GM21526 (cell line): Measurements from ENCODE around the gene WDR59.
"Not testable (repeated sequence)": the region's sequence is repeated elsewhere in the genome, so short reads cannot be mapped to it uniquely, and the experiment has no call there.

ENCODE experiments used
- ATAC-seq: cut with Tn5 transposase; IDR thresholded peaks from one replicate; pipeline ENCODE4 v1.9.1; 2021; ENCODE audit warnings: moderate library complexity; ENCODE audit not compliant: unreplicated experiment, low FRiP score

WDR59 gene

DNA sequence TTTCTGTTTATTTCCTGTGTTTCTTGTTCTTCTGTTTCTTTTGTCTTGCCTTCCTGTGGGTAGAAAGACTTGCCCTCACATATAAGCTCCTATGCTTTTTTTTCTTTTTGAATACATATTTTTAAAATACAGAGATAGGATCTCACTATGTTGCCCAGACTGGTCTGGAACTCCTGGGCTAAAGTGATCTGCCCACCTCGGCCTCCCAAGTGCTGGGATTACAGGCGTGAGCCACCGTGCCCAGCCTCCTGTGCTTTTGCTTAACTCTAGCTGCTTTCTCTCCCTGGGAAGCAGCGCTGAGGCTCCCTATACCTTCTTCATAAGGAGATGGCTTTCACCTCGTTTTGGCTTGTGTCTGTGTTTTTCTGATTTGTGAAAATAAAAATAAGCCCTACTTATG, 116.9 kb downstream of the WDR59 start:
- no peak for ATAC-seq

DNA sequence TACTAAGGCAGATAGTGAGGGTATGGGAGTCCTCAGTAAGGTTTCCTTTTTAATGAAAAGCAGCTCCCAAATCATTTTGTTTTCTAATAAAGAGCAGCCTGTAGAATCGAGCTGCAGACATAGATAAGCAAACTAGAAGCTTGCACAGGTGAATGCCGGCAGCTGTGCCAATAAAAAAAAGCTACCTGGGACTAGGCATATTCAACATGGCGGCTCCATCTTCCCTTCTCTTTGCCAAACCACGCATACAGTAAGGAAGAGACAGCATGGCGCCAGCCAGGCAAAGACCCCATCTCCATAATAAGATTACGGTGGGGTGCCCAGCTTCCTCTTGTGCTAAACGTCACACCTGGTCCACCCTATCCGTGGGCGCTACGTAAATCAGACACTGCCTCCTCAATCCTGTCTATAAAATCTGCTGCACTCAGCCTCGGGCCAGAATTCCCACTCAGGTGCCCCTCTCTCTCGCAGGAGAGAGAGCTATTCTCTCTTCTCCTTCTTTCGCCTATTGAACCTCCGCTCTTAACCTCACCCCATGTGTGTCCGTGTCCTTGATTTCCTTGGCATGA, 117.6 kb downstream of the WDR59 start:
- no peak for ATAC-seq

DNA sequence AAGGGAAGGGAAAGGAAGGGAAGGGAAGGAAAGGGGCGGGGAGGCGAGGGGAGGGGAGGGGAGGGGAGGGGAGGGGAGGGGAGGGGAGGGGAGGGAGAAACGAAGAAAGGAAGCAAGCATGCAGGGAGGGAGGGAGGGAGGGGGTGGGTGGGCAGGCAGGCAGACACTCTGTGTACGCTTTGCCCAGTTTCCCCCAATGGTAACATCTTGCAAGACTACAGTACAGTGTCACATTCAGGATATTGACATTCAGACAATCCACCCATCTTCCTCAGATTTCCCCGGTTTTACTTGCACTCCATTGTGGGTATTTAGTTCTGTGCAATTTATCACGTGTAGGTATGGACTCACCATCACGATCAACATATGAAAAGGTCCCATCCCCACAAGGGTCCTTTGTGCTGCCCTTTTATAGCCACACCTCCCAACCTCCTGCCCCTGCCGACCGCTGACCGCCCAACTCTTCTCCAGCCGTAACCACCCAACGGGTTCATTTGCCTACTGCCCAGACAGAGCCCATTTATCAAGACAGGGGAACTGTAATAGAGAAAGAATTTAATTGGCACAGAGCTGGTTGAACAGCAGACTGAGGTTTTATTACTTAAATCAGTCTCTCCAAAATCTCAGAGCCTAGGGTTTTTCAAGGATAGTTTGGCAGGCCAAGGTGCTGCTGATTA, 118.9 kb downstream of the WDR59 start:
- ATAC-seq, result no peak

DNA sequence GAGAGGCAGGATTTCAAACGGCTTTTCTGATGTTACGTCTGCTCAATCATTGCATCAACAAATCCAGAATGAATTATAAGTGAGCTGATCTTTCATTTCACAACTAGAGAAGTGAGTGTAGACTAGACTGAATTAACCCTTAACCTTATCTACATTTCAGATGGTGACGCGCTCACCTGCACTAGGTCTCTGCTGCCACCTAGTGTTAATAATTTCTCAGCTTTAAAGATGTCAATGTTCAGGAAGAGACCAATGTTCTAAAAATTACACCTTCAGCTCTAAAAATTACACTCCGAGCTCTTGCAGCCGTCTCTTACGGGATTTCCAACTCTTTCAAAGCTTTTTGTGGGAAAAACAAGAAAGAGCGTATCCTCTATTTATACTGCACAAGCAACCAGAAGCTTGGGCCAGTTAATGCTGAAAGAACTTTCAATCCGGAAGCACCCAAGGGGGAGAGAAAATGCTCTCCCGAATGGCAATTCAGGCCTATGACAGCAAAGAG, 122.1 kb downstream of the WDR59 start:
- no peak for ATAC-seq

DNA sequence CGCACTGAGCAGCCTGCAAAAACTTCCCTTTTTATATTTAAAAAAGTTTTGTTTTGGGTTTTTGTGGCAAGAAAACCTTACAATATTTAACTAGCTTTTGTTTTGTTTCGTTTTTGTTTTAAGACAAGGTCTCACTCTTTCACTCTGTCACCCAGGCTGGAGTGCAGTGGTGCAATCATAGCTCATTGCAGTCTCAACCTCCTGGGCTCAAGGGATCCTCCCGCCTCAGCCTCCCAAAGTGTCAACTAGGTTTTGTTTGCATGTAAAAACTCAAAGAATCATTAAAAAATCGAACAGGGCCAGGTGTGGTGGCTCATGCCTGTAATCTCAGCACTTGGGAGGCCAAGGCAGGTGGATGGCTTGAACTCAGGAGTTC, 132.4 kb downstream of the WDR59 start:
- no peak for ATAC-seq

DNA sequence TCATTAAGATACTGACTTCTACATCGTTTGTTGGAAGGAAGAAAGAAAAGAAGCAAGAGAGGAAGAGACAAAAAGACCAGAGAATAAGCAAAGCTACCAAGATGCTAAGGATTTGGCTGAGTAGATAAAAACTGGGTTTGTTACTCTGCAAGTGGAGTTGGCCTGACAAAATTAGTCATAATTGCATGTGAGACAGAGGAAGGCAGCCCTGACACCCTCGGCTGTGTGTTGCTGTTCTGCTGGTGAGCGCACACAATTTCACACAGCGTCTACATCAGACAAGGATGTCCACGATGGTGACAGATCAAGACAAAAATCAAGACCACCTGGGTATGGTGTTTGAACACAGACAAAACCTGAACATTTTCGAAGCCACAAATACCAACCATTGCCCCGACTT, 134.9 kb downstream of the WDR59 start:
- no peak for ATAC-seq

DNA sequence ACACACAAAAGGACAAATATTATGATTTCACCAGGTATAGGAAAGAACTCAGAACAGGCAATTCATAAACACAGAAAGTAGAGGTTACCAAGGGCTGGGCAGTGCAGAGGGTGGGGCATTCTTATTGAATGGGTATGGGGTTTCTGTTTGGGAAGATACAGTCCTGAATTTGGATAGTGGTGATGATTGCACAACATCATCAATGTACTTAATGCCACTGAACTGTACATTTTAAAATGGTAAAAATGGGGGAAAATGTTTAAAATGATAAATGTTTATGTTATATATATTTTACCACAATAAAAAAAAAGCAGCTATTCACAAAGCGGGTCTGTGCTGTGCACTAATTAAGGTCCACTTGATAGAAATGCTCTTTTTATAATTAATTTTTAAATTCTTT, 137.7 kb downstream of the WDR59 start:
- ATAC-seq, result no peak

DNA sequence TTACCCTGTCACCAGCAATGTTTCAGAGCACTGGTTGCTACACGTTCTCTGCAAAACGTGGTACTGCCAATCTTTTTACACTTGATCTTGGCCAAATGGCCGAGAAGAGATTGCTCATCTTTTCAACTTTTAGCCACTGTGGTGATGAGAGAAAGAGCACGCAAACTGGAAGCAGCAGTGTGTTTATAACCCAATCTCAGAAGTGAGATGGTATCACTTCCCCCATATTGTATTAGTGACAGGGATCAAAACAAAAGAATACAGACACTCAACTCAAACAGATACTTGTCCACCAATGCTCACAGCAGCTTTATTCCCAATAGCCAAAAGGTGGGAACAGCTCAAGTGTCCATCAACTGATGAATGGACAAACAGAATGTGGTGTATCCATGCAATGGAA, 138.2 kb downstream of the WDR59 start:
- no peak for ATAC-seq

DNA sequence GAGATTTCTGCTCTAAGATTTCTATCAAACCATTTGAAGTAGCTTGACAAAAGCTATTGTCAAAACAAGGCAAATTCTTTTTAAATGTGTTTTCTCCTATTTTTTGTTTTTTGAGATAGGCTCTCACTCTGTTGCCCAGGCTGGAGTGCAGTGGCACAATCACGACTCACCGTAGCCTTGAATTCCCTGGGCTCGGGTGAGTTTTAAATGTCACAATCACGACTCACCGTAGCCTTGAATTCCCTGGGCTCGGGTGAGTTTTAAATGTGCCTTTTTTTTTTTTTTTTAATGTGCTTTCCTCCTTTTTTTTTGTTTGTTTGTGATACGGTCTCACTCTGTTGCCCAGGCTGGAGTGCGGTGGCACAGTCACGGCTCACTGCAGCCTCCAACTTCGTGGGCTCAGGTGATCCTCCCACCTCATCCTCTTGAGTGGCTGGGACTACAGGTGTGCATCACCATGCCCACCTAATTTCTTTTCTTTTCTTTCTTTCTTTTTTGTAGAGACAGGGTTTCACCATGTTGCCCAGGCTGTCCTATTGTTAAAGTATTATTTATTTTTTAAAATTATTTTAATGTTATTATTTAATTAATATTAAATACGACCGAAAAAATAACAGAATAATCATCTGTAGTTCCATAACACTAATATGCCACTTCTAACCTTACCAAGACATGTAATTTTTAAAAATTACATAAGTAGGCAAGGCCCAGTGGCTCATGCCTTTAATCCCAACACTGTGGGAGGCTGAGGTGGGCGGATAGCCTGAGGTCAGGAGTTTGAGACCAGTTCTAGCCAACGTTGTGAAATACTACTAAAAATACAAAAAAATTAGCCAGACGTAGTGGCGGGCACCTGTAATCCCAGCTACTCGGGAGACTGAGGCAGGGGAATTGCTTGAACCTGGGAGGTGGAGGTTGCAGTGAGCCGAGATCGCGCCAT, 140.6 kb downstream of the WDR59 start:
- ATAC-seq, result no peak

DNA sequence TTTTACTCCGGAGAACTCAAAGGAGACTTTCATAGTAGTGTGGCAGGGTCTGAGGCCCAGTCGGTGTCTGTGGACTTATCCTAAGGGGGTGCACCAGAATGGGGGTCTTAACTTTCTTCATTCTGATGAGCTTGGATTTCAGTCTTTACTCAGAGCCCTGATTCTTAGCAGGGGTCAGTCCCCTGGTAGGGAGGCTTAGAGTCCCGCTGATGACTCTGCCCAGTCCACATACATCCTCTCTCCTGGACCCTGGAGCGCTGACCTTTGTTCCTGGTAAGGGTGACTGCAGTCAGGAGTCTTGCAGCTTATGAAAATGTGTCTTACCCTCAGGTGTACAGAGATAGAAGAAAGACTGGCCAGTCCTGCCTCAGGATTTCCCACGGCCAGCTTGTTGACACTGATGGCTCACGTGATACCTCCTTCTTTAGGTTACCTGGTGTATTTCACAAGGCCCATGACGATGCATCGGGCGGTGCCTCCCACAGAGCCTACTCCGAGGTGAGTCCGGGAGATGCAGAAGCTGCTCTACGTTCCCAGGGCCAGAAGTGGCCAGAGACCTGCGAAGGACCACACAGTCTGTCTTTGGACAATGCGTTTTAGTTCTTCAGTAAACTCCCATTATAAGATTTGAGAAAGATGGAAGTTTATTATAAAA, 141.4 kb downstream of the WDR59 start:
- ATAC-seq, result not testable (repeated sequence)

DNA sequence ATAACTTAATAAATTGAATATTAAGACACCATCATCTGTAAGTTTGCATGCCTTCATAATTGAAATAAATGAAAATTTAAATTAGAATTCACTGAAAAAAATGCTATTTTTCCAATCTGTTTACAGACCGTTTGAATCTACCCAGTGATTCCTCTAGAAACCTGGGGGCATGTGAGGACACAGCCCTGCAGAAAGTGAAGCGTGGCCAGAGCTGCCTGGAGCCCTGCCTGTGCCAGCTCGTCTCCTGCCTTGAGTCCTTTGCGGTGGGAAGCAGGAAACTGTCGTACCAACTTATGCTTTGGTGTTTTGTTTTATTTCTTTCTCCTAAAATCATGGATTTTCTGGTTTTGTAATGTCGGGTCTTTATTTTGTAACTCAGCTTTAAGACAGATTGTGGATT, 142.5 kb downstream of the WDR59 start:
- ATAC-seq, result no peak

DNA sequence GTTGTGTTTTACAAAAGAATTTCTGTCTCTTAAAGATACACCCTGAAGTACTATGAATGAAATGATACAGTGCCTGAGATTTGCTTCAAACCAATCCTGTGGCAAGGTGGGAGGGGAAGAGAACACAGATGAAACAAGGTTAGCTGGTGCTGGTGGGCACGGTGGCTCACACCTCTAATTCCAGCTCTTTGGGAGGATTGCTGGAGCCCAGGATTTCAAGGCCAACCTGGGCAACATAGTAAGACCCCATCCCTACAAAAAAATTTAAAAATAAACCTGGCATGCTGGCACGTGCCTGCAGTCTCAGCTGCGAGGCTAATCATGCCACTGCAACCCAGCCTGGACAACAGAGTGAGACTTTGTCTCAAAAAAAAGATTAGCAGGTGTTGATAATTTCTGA, 143.0 kb downstream of the WDR59 start:
- no peak for ATAC-seq

DNA sequence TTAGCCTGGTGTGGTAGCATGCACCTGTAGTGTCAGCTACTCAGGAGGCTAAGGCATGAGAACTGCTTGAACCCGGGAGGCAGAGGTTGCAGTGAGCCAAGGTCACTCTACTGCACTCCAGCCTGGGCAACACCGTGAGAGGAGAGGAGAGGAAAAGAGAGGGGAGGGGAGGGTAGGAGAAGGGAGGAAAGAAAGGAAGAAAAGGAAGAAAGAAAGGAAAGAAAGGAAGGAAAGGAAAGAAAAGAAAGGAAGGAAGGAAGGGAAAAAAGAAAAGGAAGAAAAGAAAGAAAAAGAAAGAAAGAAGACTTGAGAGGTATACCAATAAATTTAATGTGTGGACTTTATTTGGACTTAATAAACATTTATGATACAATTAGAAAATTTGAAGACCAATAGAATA, 143.5 kb downstream of the WDR59 start:
- ATAC-seq, result no peak

DNA sequence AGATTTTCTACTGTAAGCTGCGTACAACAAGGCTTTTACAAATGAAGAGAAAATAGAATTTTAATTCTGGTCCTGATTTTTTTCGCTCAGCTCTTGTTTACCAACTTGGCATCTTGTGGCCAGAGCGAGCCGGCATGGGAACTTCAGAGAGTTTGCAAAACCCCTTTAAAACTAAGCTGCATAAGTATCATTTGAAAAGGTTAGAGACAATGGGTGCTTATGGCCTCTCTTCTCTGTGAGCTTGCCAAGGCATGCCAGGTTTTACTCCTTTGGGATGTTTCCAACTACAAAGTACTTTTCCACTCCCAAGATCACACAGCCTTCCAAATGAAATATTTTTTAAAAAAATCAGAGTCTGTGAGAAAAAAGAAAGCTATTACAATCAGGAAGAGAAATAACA, 147.9 kb downstream of the WDR59 start:
- ATAC-seq, result no peak

DNA sequence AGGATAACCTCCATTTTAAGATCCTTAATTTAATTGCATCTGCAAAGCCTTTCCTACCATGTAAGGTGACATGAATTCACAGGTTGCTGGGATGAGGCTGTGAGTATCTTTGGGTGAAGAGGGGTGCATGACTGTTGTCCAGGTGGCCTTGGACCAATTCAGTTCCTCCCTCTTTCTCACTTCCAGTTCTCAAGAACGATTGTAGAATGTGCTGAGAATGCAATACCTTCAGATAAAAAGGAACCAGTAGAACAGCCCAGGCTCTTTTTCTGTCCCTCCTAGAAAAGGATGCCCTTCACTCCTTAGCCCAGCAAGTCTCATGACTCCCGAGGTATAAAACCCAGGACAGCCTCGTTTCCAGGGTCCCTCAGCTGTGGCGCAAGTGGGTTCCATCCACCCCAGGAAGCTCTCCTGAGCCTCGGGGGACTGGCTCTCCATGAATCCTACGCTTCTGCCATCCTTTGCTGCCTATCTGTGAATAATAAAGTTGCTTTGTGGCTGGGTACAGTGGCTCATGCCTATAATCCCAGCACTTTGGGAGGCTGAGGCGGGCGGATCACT, 148.7 kb downstream of the WDR59 start:
- no peak for ATAC-seq

DNA sequence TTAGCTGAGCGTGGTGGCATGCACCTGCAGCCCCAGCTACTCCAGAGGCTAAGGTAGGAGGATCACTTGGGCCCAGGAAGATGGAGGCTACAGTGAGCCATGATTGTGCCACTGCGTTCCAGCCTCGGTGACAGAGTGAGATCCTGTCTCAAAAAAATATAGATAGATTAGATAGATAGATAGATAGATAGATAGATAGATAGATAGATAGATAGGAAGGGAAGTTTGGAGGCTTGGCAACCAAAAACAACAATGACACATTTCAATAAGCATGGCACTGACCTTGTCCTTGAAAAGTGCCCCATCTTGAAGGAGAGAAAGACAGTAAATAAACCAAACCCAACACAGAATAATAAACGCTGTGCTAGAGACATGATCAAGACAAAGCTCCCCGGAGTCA, 152.7 kb downstream of the WDR59 start:
- no peak for ATAC-seq

DNA sequence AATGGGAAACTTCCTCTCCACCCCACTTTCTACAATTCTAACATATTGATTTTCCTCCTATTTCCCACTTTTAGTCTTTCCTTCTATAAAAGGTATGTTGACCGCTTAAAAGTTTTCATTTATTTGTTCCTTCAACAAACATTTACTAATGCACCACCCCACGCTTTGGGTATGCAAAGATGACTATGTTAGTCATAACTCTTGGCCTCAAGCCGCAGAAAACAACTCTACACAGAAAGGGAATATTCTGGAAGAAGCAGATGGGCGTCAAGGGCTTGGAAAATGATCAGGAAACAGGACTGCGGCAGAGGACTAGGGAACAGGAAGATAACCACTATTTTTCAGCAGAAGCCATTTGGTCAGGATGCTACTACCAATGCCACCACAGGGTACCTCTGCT, 153.5 kb downstream of the WDR59 start:
- no peak for ATAC-seq

DNA sequence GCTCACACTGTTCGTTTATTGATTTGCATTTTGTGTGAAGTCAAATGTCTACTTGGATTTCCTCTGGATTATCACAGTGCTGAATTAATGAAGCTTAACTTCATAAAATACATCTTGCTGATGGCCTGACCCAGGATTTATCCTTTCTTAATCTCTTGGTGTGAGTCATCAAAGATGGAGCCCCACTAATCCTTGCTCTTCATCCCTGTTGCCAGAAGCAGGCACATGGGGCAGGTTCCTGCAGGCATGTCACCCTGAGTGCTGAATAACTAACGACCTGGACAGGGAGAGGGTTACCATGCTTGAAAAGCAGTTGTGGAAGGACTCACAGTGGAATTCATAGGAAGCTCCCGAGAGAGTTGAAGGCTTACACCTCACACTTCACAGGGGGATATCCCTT, 154.3 kb downstream of the WDR59 start:
- no peak for ATAC-seq

DNA sequence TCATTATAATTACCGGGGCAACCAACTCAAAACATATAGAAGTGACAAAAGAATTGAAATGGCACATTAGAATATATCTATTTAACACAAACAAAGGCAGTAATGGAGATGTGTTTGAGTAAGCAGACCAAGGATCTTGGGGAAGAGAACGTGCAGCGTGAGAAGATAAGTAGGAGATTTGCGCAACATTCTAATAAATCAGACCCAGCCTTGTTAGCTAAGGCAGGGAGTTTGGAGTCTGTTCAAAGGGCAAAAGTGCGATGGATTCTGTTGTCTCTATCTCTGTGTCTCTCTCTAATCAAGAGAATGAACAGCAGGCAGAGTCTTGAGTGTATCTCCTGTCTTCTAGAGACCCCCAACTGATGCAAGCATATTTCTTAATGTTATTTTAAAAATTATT, 155.3 kb downstream of the WDR59 start:
- ATAC-seq, result no peak

DNA sequence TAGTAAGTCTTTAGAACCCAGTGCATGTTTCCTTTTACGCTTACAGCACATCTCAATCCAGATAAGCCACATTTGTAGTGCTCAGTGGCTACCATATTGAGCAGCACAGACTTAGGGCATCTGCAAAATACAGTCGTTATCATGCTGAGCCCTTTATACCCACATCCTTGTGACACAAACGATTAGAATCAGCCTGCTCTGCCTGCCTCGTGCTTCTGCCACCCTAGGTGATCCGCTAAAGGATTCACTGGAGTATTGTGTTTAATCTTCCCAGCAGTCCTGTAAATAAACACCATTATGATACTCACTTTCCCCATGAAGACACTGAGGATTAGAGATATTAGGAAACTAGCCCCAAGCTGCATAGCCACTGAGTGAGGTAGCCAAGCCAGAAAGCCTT, 159.0 kb downstream of the WDR59 start:
- no peak for ATAC-seq

DNA sequence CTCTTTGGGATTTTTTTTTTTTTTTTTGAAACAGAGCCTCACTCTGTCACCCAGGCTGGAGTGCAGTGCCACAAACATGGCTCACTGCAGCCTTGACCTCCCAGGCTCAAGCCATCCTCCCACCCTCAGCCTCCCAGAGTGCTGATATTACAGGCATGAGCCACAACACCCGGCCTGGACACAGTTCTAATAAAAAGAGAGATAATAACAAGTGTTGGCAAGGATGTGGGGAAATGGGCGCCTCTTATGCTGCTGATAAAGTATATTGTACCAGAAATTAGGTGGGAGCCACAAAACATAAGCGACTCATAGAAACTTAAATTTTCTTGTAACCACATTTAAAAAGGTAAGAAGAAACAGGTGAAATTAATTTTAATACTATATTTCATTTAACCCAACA, 159.9 kb downstream of the WDR59 start:
- no peak for ATAC-seq
